Colon (tissue), 2 donors: ENCODE data around the gene TEX36.
"Not testable (repeated sequence)": the region's sequence is repeated elsewhere in the genome, so short reads cannot be mapped to it uniquely, and the experiment has no call there.

Experiments used
- FAIRE-seq: peaks from 2 replicates; lab custom pipeline; 2012; peaks lifted over from hg19 to GRCh38; lab: Jason Lieb, UNC
- donor health status: control.
- donor health status: control.

The TEX36 gene

GRCh38 chr10:125683063-125683462, at the start of gene TEX36:
TEX36 (minus strand) TSS chr10:125683163; CDS start chr10:125682989, 174 bp downstream.
- no peak for FAIRE-seq

- no peak for FAIRE-seq
These were observed 44.5 kb upstream of the TEX36 start for GRCh38 chr10:125727436-125727835.

DNA sequence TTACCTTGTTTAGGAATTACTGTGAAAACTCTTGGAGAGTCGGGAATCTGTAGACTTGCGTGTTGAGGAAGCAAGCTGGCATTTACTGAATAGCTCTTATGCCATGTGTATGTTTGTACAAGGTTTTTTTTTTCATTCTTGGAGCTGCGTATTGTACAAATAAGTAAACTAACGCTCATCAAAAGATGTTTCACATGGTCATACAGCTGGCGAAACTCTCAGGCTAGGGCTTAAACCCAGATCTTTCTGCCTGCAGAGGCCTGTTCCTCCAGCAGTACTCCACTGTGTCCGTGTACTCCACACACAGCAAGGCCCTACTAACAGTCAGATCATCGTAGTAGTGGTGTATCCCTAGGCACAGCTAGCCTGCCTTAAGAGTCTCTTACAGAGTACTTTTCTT, 44.0 kb upstream of the TEX36 start:
- FAIRE-seq = no peak

DNA sequence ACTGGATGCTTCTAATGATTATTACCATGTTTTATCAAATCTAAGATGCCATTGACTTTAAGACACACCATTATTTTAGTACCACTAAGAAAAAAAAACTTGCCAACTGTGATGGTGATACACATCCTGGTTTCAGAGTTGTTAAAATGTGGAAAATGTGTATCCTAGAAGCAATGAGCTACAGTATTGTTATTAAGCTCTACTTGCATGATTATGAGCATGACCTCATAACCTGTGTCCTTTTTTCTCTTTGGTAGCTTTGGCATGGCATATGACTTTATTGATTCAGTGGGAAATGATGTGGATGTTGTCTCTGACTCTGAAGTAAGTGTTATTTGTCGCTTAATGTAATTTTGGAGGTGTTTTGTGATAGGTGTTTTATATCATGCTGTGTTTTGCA, 39.8 kb upstream of the TEX36 start:
- no peak for FAIRE-seq

- FAIRE-seq = no peak
These were observed 38.1 kb upstream of the TEX36 start for GRCh38 chr10:125721035-125721434.

GRCh38 chr10:125720002-125720382, 37.0 kb upstream of the TEX36 start:
- FAIRE-seq = no peak

- FAIRE-seq = no peak
These were observed 36.4 kb upstream of the TEX36 start, which contains the start of gene EDRF1 for GRCh38 chr10:125719173-125720001. EDRF1 (plus strand) TSS chr10:125719709; CDS start chr10:125719808, 99 bp downstream.

GRCh38 chr10:125714728-125715127, 31.8 kb upstream of the TEX36 start:
- FAIRE-seq = not testable (repeated sequence)

GRCh38 chr10:125711110-125711750, 28.3 kb upstream of the TEX36 start:
- no peak for FAIRE-seq

DNA sequence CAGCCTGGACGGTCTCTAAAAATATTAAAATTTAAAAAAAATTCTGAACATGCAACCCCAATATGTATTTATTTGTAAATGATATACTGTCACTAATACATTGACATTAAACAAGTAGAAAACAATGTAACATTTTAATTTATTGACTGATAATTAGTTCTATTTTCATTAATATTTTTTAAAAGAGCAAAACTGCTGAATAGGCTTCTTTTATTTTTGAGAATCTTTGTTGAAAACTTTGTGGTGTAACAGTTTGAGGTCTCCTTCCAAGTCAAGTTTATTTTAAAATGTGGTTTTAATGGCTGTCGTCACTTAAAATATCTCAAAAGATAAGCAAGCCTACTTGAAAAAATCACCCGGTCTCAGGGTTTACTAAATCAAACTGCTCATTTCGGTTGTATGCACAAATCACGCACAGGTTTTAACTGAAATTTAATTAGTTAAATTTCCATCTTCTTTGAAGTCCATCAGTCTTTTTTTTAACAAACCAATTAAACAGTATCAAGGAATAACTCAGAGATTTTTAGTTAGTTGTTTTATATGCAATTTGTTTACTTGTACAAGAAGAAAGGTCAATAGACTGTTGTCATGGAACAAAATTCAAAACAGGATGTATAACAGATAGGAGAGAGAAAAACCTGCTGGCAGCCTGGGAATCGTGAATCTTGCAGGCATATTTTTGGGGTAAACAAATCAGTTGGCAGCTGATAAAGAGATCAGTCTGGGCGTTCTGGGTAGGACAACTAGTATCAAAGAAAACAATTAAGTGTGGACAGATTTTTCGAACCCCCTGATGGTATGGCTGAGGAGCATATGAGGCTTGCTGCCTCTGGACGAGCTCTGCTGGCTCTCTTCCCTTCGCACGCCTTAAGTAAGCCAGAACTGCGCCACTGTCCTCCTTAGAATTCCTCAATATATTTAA, 26.9 kb upstream of the TEX36 start:
- FAIRE-seq = no peak

- FAIRE-seq = no peak
These were observed 26.1 kb upstream of the TEX36 start for GRCh38 chr10:125708971-125709503.

- no peak for FAIRE-seq
These were observed 24.8 kb upstream of the TEX36 start for GRCh38 chr10:125707541-125708468.

DNA sequence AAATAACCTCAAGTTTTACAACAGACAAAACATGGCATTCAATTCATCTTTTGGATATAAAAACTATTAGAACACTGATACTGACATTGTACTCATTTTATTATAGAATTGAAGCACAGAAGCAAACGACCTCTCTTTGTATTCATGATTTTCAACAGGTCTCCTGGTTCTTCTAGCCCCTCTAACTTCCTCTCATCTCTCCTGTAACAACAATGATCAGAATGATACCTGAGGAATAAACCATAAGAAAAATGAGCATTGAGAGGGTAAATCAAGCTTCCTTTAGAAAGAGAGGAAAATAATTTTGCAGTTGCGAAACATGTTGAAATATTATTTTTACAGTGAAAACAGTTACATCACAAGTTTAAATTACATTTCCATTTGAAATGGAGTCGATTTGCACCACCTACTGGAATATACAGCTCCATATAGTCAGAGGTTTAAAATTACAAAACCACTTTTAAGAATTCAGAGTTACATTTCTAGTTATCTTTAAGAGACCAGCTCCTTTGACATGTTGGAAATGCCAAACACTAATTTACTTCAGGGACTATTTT, 17.5 kb upstream of the TEX36 start:
- FAIRE-seq = no peak

DNA sequence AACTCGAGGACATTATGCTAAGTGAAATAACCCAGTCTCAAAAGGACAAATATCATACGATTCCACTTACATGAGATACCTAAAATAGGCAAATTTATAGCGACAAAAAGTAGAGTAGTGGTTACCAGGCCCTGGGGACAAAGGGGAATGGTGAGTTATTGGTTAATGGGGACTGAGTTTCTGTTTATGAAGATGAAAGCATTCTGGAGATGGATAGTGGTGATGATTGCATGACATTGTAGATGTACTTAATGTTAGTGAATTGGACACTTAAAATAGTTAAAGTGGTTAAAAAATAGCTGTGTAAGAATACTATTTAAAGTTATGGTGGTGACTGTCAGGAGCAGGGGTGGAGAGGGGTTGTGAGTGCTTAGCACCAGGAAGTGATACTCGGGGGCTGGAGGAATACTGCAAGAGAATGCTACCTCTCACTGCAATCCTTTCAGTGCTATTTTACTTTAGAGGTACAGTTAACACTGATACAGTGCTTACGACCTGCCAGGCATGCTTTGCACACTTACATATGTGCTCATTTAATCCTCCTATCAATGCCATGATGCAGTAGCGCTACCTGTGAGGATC, 16.7 kb upstream of the TEX36 start:
- no peak for FAIRE-seq

GRCh38 chr10:125698481-125698998, 15.6 kb upstream of the TEX36 start:
- FAIRE-seq = no peak

DNA sequence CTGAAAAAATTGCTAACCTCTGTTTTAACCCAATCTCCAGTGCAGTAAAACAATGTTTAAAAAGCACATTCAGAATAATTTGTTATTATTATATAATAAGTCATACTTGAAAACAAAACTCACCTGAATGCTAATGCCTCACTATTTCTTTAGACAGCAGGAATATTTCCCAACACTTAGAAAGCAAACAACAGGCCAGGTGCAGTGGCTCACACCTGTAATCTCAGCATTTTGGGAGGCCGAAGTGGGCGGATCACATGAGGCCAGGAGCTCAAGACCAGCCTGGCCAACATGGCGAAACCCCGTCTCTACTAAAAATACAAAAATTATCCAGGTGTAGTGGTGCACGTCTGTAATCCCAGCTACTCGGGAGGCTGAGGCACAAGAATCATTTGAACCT, 13.9 kb upstream of the TEX36 start:
- not testable (repeated sequence) for FAIRE-seq

GRCh38 chr10:125694883-125695282, 11.9 kb upstream of the TEX36 start:
- FAIRE-seq = no peak

DNA sequence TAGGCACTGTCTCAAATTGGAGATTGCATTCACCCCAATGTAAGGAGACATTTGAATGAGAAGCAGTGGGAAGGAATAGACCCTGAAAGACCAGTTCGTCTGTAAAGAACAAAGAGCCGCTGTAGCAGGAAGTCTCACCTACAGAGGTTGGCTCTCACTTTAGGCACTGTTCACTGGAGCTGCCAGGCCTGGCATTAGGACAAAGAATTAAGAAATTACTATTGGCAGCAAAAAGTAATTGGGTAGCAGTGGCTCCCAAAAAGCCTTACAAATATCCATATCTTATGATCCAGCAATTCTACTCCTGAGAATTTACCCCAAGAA, 10.5 kb upstream of the TEX36 start:
- no peak for FAIRE-seq

DNA sequence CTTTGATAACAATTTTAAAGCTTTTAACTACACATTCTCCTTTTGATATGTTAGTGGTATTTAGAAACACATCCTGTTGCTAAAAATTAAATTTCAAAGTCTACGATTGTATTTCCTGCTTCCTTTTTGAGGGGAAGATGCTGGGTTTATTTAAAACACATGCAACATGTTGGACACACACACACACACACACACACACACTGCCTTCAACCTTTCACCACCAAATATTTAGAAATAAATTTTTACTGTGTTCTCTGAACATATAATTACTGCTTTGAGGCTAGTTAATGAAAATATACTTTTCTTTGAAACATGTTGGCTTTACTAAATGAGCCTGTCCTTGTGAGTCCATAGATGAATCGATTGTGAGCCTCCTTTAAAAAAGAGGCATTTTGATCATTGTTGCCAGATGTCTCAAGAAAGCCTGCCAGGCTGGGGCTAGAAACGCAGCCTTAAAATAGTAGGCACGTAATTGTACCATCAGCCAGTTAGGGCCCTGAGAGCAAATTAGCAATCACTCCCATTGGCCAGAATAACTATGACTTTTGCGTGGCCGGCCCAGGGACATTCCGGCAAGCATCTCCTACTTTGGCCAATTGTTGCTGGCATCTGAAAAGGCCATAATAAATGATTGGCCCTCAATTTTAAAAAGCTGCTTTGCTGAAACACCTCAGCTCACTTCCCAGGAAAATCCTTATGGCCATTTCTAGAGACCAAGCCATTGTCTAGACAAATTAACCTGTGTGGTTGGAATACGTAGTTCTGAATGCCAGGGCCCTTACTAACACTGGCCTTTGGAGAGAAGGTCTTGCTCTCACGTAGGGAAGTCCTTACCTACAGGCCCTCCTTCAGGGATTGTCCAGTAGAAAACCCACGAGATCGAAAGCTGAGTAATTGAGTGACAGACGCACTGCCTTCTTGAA, 9.9 kb upstream of the TEX36 start:
- no peak for FAIRE-seq
